ENCODE results near the gene CPAMD8. TPM values are rescaled to one million over a fixed set of nuclear protein-coding genes. Genes with fewer than 3 reads are reported as not detected.

CPAMD8 gene
- polyA plus RNA-seq, 1 donor, result 2.4 TPM

- no peak for DNase-seq (ENCODE audit: low read depth)
Measured at GRCh38 chr19:16920816-16921529, 105.6 kb downstream of the CPAMD8 start.

- DNase-seq (ENCODE audit: low read depth), result no peak
Measured at GRCh38 chr19:16919496-16919895, 107.1 kb downstream of the CPAMD8 start.

- DNase-seq (ENCODE audit: low read depth), result no peak
Measured at GRCh38 chr19:16917401-16917800, 109.2 kb downstream of the CPAMD8 start.

GRCh38 chr19:16915734-16916133, 110.9 kb downstream of the CPAMD8 start:
- DNase-seq (ENCODE audit: low read depth), result no peak

- no peak for DNase-seq (ENCODE audit: low read depth)
Measured at GRCh38 chr19:16915135-16915534, 111.5 kb downstream of the CPAMD8 start.

- DNase-seq (ENCODE audit: low read depth), result no peak
Measured at GRCh38 chr19:16914421-16914820, 112.2 kb downstream of the CPAMD8 start.

DNA sequence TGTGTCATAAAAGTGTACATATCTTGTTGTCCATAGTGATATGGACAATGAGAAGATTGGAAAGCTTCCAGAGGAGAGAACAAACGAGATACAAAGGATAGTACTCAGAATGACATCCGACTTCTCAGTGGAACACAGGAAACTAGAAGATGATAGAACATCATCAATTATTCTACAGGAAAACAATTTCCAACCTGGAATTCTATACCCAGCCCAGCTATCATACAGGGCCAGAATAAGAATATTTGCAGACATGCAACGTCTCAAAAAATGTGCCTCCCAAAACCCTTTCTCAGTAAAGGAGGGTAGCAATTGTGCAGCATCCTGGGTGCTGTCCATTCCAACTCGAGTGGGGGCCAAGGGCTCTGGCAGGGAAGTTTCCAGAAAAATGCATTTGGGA, 113.8 kb downstream of the CPAMD8 start:
- no peak for DNase-seq (ENCODE audit: low read depth)

- no peak for DNase-seq (ENCODE audit: low read depth)
Measured at GRCh38 chr19:16911046-16911445, 115.6 kb downstream of the CPAMD8 start.

- DNase-seq (ENCODE audit: low read depth), result no peak
Measured at GRCh38 chr19:16908759-16909158, 117.9 kb downstream of the CPAMD8 start.

- no peak for DNase-seq (ENCODE audit: low read depth)
Measured at GRCh38 chr19:16904599-16904998, 122.0 kb downstream of the CPAMD8 start.

DNA sequence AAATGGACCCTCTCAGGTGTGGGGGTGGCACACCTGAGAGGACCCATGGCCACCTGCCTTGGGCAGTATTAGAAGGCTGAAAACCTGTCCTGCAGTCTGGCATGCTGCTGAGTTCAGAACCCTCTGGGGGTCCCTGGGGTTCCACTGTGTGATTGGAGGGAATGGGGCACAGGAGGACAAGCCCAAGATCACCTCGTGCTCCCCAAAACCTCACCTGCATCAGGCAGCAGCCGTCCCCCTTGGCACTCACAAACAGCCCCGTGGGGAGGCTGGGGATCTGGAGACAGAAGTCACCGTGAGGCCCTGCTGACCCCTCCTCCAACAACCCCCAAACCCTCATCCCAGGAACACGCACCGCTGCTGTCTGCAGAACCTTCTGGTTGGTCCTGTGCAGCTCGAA, 123.3 kb downstream of the CPAMD8 start:
- DNase-seq (ENCODE audit: low read depth), result no peak

- no peak for DNase-seq (ENCODE audit: low read depth)
Measured at GRCh38 chr19:16902545-16902944, 124.1 kb downstream of the CPAMD8 start.

DNA sequence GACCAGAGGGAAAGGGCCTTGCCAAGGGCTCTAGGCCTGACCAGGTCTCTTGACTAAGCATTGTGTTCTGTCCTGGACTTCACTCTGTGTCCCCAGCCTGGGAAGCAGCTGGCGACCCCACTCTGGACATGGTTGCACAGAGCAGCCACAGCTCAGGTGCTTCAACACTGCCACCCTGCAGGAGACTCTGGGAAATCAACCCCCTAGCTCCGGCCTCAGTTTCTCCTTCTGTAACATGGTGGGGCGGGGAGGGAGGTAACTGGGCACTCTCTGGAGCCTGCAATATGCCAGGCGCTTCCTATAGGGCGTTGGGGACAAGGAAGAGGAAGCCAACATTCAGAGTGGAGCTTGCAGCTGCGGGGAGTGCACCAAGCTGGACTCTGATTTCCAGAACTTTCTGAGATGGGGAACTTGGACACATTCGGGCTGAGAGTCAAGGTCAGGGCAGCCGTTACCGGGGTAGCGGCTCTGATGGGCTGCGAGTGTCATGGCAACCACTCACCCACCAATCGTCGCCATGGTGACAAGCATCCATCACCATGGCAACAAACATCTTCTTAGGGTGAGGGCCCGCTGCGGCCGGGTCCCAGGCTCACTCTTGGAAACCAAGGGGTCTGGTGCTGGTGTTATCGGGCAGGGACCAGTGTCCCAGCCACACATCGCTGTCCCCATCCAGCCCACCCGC, 125.0 kb downstream of the CPAMD8 start:
- DNase-seq (ENCODE audit: low read depth), result no peak

DNA sequence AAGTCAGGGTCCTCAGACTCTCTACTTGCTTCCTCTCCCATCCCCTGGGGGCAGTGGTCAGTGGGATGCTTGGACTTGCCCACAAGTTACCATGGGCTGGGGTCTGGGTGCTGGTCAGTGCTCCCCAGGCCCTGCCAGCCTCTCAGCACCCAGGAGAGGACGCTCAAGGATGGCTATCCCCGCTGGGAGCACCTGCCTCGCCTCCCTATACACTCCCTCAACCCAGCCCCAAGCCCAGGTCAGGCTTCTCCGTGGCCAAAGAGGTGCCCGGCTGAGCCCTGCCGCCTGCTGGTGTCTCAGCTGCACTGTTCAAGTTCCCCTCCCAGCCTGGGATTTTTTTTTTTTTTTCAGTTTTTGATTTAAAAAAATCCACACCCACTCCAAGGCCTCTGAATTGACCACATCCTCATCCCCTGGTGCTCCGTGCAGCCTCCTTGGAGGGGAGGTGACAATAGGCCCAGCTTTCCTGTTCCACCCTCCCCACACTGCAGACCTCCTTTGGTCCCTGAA, 127.0 kb downstream of the CPAMD8 start:
- no peak for DNase-seq (ENCODE audit: low read depth)

DNA sequence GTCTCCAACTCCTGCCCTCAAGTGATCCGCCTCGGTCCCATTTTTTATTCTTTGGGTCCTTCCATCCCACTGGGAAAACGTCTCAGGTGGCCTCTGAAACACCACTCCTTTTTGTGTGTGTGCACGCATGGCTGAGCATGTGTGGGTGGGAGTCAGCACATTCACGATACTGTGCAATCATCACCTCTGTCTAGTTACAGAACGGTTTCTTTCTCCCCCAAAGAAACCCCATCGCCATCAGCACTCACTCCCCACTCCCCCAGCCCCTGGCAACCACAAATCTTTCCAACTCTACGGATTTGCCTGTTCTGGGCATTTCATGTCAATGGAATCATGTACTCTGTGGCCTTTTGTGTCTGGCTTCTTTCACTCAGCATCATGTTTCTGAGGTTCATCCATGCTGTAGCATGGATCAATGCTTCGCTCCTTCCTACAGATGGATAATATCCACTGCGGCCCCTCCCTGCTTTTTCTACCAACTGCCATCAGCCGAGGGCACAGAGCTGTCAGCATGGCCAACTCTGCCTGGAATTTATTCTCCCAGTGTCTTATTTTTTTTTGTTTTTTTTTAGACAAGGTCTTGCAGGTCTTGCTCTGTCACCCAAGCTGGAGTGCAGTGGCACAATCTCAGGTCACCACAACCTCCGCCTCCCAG, 128.1 kb downstream of the CPAMD8 start:
- no peak for DNase-seq (ENCODE audit: low read depth)

DNA sequence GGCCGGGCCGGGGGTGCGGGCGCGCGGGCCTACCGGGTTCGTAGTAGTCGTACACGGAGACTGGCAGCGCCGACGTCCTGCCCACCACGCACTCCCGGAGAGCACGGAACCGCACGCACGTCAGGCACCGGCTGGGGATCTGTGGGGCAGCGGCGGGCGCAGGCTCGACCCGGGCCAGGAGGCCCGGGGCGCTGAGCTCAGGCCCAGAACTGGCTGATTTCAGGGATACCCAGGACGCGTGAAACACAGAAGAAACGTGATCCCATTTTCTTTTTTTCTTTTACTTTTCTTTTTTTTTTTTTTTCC, 128.8 kb downstream of the CPAMD8 start:
- DNase-seq (ENCODE audit: low read depth), result no peak

- DNase-seq (ENCODE audit: low read depth), result no peak
Measured at GRCh38 chr19:16897029-16897855, 129.4 kb downstream of the CPAMD8 start.

GRCh38 chr19:16896146-16897028, 130.2 kb downstream of the CPAMD8 start:
- DNase-seq (ENCODE audit: low read depth), result no peak

GRCh38 chr19:16895467-16896145, 131.0 kb downstream of the CPAMD8 start:
- no peak for DNase-seq (ENCODE audit: low read depth)

GRCh38 chr19:16894080-16894479, 132.5 kb downstream of the CPAMD8 start:
- no peak for DNase-seq (ENCODE audit: low read depth)

- no peak for DNase-seq (ENCODE audit: low read depth)
Measured at GRCh38 chr19:16893686-16893989, 133.0 kb downstream of the CPAMD8 start.
